Measurements from ENCODE around the gene CAPN10.
A peak's percentile ranks its signal among the peaks of the same experiment; 100 is the strongest.
"Not testable (repeated sequence)": the region's sequence is repeated elsewhere in the genome, so short reads cannot be mapped to it uniquely, and the experiment has no call there.

The CAPN10 gene

DNA sequence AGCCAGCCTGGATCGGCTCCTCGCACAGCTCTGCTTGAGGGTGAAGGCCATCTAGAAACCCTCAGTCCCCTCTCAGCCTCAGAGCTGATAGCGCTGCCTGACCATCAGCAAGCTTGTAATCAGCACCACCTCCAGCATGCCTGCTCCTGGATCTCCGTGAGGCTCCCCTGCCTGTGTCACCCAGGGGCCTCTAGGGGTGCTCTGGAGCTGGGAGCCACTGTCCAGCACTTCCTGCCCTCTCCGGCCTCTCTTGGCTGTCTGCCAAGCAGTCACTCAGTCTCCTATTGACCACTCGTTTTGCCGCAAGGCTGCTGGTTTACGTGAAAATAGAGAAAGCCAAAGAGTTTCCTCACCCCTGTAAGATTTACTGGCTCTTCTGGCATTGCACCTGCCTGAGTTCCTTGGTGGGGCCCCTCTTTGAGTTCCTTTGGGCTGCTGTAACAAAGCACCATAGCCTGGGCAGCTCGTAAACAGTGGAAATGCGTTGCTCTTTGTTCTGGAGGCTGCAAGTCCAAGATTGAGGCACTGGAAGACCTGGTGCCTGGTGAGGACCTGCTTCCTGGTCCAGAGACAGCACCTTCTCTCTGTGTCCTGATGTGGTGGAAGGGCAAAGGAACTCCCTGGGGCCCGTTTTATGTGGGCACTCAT is 17.9 kb downstream of the CAPN10 start:
- DNase-seq: no peak

DNA sequence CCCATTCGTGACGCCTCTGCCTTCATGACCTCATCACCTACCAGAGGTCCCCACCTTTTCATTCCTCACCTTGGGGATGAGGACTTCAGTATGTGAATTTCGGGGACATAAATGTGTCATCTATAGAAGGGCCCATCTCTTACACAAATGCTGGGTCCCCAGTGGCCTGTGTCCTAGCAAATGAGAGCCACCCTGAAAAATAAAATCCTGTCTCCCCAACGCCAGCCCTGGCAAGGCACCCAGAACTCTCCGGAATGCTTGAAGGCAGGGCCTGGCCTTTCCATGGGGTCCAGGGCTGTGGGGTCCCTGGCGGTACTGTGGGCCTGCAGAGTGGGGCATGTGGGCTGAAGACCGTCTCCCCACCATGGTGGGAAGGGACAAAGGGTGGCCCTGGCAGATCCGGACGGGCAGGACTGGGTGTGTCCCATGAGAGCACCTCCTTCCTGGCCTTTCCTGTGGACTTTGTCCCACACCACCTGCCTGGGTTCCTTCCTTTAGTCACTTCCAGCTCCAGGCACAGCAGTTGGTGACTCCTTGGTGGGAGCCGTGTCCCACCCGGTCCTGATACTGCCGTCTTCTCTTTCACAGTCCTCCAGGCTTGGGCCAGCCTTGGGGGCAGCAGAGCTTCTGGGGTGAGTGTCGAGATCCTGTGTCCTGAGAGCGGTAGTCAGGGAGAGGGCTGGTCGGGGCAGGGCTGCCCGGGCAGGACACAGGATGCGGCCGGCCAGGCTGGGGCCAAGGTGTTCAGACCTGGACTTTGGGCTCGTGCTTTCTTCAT is 18.6 kb downstream of the CAPN10 start:
- no peak for DNase-seq

DNA sequence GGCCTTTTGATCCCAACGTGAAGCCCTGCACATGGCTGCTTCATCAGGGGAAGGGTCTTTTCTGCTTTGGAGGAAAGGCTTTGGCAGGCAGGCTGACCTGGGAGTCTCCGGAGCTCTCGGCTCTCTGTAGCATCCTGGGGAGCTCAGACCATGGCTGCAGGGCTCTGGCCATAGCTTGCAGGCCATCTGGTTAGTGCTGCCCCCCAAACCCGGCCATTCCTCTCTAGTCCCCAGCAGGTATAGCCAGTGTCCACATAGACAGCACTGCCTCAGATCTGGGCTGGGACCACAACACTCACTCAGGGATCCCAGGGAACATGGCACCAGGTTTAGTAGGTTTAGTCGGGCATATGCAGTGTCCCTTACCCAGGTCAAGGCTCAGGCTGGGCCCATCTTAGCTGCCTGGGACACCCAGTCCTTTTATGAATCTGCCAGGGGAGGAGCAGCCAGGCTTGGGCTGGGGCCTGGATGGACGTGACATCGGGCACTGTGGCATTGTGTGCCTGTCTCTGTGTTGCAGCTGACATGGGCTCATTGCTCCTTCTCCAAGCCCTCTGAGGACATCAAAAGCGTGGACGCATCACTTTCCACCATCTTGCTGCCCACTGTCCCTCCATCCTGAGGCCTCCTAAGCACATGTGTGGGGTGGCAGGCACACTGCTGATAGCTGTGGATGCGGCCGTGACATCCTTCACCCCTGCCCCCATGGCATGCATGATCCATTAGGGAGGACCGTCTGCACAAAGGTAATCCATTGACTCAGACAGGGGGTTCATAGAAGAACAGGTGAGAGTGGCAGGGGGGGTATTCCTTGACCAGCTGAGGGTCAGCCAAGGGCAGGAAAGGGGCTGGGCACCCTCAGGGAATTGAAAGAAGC is 19.6 kb downstream of the CAPN10 start:
- DNase-seq: no peak

DNA sequence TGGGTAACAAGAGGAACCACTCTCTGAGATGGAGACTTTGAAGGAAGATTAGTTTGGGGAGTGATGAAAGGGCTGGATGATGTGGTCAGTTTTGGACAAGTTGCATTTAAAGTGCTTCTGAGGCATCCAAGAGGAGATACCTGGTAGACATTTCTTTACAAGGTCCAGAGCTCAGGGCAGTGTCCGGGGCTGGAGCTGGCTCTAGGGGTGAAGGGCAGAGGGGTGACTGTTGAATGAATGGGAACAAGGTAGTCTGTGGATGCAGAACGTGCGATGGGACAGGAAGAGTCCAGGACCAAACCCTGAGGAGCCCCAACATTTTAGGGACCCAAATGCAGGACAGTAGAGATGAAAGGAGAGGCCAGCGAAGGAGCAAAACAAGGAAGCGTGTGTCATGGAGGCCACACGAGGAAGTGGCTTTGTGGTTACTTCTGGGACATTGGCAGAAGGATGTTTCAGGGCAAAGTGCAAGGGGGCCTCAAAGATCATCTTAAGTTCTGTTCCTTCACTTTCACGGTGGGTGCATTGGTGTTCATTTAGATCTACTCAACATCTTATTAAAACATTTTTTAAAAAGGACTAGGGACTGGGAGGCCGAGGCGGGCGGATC is 25.2 kb downstream of the CAPN10 start:
- no peak for DNase-seq

DNA sequence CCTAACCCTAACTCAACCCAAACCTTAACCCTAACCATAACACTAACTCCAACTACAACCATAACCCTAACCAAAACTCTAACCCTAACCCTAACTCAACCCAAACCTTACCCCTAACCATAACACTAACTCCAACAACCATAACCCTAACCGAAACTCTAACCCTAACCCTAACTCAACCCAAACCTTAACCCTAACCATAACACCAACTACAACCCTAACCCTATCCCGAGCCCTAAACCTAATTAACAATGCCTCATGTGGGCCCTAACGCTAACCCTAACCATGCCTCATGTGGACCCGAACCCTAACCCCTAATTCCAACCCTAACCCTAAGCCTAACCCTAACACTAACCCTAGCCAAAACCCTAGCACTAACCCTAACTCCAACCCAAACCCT is 27.2 kb downstream of the CAPN10 start:
- no peak for DNase-seq

DNA sequence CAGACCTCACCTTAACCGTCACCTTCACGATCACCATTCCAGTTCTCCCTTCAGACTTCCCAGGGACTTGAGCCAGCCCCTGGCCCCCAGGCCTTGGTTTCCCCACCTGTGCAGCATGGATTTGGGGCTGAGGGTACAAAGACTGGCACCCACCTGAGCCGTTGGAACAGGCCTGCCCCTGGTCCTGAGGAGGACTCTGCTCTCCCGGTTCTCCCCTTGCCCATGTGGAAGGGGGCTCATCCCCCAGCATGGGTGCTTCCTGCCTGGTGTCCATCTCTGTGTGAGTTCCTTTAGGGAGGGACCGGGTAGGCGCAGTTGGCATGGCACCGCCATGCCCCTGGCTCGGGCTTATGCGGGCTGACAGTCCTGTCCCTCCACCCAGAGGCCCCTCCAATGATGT is 27.9 kb downstream of the CAPN10 start:
- DNase-seq: no peak

DNA sequence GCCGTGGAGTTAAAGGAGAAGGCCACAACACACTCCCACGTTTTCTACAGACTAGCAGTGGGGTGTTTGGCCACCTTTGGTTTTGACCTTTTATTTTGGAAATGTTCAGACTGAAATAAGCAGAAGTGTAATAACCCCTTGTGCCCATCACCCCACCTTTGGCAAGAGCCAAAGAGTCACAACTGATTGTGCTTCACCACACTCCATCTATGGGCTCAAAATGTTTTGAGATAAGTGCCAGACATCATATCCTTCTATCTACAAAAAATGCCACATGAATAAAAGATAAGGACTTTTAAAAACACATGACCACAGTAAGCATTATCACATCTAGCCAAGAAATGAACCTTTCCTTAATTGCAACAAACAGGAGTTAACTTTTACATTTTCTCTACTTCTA is 28.9 kb downstream of the CAPN10 start:
- DNase-seq: no peak

DNA sequence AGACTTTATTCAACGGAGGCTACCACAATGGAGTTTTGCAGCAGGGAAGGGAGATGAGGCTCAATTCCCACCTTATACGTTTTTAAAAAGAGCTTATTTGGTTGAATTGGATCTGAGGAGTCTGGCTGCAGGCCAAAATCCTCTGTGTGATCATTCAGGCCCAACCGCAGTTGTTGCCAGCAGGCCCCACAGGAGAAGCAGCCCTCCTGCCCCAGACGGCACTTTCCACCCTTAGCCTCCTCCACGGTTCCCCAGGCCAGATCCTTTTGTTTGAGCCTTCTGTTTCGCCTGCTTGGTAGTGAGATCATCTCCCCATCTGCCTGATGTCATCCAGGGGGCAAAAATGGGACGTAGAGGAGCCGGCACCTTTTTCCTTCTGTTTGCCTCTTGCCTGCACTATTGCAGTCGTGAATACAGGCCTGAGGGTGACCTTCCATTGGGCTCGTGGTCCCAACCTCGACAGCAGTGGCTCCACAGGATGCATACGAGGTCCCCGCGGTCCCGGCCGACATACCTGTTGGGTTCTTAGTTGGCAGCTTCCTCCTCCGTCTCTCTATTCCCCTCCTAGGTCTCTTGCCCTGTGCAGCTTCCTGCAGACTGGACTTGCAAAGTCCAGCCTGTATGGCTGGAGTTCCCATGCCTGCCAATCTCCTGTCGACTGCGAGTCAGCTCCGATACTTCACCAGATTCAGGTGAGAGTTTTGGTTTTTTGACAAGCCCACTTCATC is 29.4 kb downstream of the CAPN10 start:
- peak; percentile 41 to 73 for DNase-seq

DNA sequence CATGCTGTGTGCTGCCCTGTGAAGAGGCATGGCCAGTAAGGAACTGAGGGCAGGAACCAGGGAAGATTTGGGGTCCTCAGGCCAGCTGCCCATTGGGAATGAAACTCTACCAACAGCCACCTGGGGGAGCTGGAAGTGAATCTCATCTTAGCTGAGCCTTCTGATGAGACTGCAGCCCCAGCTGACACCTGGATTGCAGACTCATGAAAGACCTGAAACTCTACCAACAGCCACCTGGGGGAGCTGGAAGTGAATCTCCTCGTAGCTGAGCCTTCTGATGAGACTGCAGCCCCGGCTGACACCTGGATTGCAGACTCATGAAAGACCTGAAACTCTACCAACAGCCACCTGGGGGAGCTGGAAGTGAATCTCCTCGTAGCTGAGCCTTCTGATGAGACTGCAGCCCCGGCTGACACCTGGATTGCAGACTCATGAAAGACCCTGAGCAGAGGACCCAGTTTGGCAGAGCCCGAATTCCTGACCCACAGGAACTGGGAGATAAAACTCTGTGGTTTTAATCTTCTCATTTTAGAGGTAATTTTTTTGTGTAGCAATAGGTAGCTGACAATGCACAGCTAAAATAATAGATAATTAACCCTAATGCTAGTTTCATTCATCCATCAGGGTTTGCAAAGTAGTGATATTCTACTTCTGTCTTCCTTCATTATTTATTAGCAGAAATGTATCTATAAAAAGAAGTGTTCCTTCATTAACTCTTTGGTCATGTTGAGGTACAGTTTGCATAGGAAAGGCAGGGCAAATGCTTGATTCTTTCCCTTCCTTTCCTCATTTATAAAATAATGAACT is 30.5 kb downstream of the CAPN10 start:
- not testable (repeated sequence) for DNase-seq

DNA sequence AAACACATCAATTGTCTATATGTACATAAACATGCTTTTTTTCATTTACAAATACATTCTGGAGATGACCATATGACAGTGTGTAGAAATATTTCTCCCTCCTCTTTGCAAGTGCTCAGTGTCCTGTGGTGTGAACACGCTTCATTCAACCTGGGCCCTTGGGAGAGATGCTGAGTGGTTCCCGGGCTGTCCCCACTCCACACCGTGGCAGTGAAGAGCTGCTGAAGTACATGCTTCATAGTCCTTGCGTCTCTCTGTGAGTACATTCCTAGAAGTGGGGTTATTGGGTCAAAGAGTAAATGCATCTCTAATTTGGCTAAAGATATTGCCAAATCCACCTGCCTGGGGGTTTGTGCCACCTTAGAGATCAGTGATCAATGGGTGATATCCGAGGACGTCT is 32.2 kb downstream of the CAPN10 start:
- no peak for DNase-seq

DNA sequence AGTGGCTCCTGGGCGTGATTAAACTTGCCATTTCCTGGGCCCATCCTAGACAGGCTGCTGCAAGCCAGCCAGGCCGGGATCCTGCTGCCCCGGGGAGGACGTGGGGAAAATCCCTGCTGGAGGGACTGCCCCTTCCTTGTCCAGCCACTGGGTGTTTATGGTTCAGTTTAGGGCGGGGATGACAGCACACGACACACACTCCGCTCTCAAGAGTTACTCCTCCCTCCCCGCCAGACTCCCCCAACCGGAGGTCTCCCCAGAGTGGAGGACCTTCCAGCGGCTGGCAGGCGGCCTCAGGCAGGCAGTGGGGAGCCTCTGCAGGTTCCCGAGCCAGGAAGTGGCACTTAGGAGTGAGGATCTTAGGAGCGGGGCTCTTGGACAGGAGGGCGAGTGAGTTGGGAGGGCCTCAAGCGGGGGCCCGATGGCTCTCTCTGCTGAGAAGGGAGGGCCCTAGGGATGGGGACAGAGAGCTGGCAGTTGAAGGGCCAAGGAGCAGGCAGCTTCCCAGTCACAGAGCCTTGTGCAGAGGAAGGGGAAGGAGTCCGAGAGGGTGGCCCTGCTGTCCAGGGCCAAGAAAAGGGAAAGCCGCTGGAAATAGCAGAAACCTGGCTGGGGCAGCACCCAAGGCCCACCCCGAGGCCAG is 33.1 kb downstream of the CAPN10 start:
- no peak for DNase-seq

DNA sequence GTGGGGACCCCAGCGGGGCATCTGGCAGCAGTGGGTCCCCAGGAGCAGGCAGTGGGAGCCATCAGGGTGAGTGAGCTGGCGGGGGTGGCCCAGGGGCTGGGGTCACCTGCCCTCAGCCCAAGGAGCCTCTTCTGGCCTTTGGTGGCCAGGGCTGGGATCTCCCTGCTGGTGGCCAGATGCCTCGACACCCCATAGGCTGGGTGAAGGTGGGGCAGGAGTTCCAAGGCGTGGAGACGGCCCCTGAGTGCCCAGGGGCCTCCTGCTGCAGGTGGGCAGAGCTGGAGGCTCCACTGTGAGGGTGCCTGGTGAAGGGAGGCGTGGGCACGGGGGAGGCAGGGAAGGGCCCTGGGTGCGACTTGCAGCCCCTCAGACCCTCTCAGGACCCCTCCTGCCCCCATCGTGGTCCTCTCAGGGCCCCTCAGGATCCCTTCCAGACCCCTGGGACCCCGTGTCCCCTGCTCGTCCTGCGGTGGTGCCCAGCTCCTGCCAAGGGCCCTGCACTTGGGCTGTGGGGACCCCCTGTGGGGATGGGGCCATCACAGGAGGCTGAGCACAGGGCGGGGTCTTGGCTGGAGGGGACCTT is 33.7 kb downstream of the CAPN10 start:
- no peak for DNase-seq

DNA sequence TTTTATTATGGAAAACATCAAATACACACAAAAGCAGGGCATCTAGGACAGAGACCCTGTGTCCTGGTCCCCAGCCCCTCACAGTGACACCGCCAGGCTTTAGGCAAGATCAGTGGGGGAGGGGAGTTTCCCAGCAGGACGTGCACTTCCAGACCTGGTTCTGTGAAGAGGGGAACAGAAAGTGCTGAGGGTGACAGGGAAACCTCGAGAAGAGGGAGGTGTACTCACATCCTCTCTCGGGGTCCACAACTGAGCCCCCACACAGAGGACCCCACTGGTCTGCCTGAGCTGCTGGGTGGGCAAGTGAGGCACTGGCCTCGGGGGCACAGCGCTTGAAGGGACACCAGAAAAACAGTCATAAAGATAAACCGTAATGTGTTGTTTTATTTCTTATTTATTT is 34.3 kb downstream of the CAPN10 start:
- no peak for DNase-seq

DNA sequence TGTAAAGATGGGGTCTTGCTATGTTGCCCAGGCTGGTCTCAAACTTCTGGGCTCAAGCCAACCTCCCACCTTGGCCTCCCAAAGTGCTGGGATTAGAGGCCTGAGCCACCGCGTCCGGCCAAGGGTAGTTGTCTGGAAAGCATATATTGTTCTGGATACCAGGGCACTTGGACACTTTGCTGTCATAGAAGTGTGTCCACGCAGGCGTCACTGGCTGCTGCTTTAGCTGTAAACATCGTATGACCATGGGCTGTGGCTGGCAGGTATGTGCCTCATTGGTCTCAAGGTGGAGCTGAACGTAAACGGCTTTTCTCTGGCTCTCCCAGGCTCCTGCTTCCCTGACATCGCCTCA is 35.5 kb downstream of the CAPN10 start:
- no peak for DNase-seq

DNA sequence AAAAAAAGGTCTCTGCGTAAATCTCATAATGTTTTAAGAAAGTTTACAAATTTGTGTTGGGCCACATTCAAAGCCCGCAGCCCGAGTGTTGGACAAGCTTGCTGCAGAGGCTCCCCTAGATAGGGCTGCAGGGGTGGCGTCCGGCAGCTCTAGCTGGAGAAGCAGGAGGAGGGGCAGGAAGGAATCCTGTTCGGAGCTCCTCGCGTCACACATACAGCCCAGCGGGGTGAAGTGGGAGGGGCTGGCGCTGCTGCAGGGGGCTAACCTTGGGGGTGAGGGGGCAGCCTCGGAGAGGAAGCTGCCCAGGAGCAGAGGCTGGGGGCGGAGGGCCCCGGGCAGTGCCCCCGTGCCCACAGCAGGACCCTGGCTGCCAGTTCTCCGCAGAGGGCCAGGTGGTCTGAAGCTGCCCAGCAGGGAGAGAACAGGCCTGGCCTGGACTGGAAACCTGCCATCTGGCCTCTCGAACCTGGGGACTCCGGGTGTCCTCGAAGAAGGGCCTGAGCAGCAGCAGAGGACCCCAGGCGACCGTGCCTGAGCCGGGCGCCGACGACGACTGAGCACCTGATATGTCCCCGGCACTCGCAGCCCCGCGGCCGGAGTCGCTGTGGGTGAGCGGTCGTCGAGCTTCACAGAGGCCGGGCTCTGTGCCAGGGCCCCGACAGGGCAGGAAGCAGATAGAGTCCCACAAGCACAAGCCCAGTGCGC is 36.1 kb downstream of the CAPN10 start:
- no peak for DNase-seq

DNA sequence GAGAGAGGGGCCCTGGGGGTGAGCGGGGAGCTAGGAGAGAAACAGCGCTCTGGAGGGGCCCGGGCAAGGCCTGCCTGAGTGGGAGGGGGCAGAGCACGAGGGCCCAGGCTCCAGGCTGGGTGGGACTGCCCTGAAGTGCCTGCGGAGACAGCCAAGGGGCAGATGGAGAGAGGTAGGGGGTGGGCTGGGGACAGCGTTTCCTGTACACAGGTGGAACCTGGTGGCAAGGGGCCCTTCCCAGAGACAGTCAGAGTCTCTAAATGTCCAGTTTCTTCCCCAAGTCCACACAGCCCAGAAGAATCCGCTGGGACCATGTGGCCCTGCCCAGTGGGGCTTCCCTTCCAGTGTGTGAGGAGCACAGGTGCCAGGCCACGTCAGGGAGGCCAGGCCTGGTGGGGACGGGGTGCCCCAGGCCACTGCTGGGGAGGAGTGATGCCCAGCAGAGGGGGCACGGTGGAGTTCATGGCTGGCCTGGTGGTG is 37.0 kb downstream of the CAPN10 start:
- DNase-seq: no peak

DNA sequence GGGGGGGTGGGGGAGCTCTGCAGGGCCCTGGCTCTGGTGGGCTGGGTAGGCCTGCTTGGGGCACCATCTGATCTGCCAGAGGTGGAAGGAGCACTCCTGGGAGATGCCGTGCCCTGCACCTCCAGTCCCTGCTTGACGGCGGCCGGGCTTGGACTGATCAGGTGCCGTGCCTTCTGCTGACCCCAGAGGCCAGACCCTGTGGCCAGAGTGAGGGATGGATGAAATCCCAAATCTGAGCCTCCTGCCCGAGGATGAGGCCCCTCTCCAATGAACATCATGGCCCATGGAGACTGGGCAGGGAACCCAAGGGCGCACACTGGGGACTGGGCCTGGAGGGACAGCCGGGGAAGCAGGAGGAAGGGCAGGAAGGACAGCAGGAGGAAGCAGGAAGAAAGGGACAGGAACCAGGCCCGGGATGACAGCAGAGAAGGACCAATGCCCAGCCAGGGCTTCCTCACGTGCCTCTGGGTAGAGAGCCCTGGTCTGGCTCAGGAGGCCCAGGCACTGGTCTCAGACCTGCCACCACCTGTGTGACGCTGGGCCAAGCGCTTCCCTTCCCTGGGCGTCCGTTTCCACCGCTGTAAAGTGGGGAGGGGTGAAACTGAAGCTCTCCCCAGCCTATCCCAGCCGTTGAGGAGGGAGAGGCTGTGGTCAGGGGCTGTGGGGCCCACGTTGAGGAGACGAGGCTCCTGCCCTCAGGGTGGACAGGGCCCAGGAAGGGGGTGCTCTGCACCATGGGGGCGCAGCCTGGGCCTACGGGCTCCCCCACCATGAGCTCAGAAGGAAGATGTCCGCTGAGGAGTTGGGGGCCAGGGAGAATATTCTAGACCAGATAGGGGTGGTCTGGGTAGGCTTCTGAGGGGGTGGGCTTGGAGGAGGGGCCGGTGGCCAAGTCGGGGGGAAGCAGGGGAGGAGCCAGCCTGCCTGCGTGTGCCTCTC is 37.7 kb downstream of the CAPN10 start:
- no peak for DNase-seq

DNA sequence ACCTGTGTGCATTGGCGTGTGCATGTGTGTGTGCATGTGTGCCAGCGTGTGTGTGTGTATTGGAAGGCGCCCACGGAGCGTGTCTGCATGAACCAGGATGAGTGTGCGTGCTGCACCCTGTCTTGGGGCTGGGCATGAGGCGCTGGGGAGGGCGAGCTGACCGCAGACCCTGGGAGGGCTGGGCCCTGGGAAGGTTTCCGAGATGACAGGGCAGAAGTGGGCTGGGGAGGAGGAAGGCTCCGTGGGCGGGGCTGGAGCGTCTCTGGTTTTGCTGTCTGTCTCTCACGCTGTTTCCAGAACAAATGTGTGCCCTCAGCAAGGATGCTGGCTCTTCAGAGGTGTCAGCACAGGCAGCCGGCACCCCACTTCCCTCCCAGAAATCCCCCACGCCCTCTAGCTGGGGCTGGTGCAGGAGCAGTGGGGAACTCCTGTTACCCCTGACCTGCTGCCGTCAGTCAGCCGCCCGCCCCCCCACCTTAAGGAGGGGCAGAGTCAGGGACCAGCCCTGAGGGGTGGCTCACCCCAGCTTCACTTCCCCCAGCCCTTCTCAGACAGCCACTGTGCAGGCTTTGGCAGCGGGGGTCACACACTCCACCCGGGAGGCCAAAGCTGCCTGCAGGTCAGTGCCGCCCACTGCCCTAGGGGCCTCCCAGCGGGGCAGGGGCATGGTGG is 38.6 kb downstream of the CAPN10 start, which contains the start of gene GPR35:
GPR35 (plus strand) TSS at position 531 of the 672 bp plus-strand sequence. CDS start 4,473 bp downstream, outside the sequence.
- DNase-seq: no peak
